ENCODE measurements around the gene INTS13. TPM values are rescaled to one million over a fixed set of nuclear protein-coding genes. Genes with fewer than 3 reads are reported as not detected.
"Not testable (repeated sequence)": the region's sequence is repeated elsewhere in the genome, so short reads cannot be mapped to it uniquely, and the experiment has no call there.

Gene INTS13
- total RNA-seq, 1 experiment from 2014 or later: 44.9 TPM

DNA sequence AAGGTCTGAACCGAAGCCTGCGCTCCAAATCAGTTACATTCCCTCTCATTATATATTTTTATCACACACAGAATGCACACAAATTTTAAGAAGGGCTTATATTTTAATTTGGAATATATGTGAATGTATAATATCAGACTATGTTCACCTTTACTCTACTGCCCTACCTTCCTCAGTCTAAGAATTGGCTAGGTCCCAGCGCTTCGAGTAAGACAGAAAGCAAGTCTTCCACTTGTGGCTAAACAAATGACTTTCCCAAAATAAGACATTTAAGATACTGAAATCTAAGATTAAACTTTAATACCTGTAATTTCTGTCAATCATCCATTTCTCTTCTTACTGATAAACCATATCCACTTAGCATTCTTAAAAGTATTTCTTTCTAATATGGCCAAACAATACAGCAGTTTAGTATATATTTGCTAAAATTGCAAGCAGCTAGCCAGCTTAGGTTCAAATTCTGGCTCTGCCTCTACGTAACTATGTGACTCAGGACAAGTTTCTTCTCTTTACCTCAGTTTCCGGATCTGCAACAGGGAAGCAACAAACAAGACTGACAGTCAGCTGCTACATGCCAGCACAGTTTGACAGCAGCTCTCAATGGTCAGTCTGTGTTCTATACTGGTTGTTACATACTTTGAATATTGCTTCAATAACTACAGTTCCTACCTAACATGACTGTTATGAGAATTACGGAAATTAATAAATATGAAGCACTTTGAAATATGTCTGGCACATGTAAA is 2.0 kb downstream of the INTS13 start:
- DNase-seq (ENCODE audit: low spot score): no peak

- DNase-seq (ENCODE audit: low spot score): no peak
These were observed 8.2 kb downstream of the INTS13 start for GRCh38 chr12:26929590-26929989.

DNA sequence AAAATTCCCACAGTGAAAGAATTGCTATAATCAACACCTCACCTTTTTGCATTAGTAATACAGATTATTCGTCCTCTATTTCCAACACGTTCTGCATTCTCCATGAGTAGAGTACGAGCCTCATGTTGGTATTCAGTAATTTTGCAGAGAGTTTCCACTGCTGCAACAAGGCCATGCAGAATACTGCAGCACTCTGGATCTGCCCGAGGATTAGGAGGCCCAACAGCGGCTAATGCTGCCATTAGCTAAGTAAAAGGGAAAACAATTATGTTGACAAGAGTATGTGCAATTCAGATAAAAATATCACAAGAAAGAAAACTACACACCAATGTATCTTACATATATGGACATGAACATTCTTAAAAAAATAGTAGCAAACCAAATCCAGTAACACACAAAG is 9.1 kb downstream of the INTS13 start:
- no peak for DNase-seq (ENCODE audit: low spot score)

DNA sequence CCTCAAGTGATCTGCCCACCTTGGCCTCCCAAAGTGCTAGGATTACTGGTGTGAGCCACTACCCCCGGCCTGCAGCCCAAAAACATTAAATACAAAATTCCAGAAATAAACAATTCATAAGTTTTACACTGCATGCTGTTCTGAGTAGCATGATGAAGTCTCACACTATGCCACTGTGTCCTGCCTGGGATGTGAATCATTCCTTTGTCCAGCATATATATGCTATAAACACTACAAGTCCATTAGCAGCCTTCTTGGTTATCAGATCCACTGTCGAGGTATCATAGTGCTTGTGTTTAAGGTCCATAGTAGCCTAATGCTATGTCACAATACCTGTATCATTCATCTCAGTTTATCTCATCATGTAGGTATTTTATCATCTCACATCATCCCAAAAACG is 15.9 kb downstream of the INTS13 start:
- no peak for DNase-seq (ENCODE audit: low spot score)

DNA sequence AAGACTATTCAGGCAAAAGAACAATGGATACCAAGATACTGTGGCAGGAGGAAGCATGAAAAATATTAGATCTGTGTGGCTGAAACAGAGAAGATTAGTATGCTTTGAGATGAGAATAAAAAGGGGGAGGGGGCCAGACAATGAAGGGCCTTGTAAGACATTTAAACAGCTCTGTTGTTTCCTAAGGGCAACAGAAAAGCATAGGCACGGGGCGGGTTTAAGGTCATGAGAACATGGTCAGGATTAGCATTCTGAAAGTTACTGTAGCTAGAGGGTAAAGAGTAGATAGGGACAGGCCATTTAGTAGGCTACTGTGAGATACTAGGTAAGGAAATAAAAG is 18.6 kb downstream of the INTS13 start:
- no peak for DNase-seq (ENCODE audit: low spot score)

DNA sequence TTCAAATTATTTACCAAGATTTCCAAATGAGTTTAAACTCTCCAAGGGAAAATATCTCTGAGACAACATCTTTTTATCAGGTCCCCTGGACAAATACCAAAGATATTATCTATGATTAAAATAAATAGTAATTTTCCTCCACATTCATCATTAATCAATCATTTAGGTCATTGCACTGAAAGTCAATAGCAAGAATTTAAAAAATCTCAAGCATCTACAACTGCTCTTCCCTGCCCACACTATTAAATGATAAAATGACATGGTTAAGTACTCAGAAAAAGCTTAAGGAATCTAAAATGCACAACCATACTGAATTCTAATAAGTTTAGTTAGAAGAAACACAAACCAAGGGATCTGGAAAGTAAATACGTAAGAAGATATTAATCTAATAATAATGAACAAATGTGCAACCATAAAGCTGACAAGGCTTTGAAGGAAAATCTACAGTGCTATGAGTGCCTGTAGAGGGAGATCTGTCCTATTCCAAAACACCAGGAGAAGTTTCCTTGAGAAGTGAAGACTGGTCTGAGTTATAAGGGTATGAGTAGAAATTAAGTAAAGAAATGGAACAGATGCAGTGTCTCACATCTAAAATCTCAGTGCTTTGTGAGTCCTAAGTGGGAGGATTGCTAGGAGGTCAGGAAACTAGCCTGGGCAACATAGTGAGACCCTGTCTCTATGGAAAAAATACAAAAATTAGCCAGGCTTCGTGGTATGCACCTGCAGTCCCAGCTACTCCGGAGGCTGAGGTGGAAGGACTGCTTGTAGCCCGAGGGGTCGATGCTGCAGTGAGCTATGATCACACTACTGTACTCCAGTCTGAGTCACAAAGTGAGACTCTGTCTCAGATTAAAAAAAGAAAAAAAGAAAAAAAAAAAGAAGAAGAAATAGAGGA is 19.2 kb downstream of the INTS13 start:
- no peak for DNase-seq (ENCODE audit: low spot score)

DNA sequence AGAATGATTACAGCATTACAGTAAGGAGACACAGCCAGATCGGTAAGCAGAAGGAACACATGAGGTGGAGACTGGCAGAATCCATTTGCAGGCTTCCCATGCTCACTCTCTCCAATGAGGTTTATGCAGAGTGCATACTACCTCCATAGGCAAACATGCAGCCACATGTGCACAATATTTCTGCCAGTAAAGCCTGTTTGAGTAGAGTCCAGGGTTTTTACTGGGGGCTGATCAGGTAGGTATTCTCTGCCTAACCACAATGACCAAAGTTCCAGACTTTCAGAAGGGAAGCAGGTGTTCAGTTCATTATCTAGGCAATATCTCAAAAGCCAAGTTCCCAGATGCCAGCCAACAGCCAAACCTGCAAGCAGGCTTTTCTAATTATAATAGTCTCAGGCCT is 31.1 kb downstream of the INTS13 start:
- DNase-seq (ENCODE audit: low spot score): no peak

GRCh38 chr12:26906024-26906423 is 31.8 kb downstream of the INTS13 start:
- DNase-seq (ENCODE audit: low spot score): no peak

- not testable (repeated sequence) for DNase-seq (ENCODE audit: low spot score)
These were observed 34.4 kb downstream of the INTS13 start for GRCh38 chr12:26903396-26903795.

- DNase-seq (ENCODE audit: low spot score): no peak
These were observed 40.9 kb downstream of the INTS13 start for GRCh38 chr12:26896913-26897312.

- no peak for DNase-seq (ENCODE audit: low spot score)
These were observed 42.1 kb downstream of the INTS13 start for GRCh38 chr12:26895672-26896071.

DNA sequence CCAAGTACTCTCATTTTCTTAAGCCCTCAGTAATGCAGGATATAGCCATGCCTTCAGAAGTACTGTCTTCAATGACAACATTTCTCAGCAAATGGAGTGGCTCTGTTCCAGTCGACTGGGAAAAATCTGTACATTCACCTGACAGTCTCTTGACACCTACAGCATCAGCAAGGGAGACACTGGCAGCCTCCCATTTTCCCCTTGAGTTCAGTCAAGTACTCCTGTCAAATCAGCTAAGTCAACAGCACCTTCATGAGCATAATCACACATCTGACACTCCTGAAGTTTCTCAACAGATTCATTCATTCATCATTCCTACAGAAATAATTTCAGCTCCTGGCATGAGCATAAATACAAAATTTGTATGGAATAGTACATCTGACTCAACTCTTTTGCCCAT is 46.1 kb downstream of the INTS13 start:
- no peak for DNase-seq (ENCODE audit: low spot score)

- no peak for DNase-seq (ENCODE audit: low spot score)
These were observed 47.0 kb downstream of the INTS13 start for GRCh38 chr12:26890784-26891183.

DNA sequence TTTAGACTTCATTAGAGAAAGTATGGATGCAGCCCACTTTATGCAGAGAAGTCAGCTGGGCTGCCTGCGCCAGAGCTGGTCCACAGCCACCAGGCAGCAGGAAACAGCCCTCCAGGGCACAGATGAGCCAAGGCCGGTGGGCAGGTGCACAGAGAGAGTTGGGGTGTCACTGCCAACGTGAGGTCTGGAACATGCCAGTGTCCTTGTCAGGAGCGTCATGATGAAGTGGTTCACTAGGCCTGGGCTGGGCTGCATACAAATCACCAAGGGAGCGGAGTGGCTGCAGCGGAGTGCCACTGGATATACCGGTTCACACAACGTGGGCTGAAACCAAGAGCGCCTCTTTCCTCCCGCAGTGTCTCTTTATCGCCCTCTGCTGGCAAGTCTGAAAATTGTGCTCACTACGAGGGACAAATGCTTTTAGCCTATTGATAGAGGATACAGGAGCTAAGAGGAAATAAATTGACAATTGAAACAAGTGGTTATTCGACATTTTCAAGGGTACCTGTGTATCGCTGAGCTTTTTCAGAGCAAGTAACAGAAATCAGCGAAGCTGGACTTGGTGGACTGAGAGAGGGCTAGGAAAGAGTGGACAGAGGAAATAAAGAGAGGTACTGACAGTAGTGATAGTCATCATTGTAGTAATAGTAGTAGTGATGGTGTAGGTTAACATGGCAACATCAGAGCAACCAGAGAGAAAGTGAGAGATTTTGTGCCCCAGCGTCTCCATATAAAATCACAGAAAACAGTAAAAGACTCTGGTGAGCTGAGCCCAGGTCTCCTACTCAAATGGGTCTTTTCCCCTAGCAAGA is 52.8 kb downstream of the INTS13 start:
- DNase-seq (ENCODE audit: low spot score): peak; percentile 60

DNA sequence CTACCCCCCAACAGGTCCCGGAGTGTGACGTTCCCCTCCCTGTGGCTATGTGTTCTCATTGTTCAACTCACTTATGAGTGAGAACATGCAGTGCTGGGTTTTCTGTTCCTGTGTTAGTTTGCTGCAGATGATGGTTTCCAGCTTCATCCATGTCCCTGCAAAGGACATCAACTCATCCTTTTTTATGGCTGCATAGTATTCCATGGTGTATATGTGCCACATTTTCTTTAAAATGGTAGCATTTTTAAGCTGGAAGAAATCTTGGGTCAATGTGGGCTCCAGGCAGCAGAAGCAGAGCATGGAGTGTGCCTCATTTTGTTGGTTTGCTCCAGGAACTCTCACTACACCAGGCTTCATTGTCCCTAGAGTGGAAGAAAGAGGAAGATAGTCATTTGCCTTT is 57.2 kb downstream of the INTS13 start:
- no peak for DNase-seq (ENCODE audit: low spot score)

DNA sequence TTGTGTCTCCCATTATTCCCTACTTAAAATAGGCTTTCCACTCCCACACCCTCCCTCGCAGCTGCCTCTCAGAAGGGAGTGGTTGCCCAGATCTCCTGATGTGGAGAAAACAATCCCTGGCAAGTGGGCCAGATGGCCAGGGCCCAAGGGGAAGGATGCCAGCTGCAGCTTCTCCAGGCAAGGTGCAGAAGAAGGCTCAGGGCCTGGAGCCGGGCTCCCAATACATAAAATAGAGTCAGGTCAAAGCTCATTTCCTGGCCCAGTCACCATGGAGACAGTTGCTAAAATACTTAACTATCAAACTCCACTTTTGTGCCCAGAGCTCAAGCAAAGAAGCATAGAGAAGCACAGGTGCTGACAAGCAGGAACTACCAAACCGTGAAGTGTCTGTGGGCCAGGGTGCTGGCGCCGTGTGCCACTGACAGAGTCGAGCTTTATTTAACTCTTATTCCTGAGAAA is 59.1 kb downstream of the INTS13 start:
- DNase-seq (ENCODE audit: low spot score): no peak

DNA sequence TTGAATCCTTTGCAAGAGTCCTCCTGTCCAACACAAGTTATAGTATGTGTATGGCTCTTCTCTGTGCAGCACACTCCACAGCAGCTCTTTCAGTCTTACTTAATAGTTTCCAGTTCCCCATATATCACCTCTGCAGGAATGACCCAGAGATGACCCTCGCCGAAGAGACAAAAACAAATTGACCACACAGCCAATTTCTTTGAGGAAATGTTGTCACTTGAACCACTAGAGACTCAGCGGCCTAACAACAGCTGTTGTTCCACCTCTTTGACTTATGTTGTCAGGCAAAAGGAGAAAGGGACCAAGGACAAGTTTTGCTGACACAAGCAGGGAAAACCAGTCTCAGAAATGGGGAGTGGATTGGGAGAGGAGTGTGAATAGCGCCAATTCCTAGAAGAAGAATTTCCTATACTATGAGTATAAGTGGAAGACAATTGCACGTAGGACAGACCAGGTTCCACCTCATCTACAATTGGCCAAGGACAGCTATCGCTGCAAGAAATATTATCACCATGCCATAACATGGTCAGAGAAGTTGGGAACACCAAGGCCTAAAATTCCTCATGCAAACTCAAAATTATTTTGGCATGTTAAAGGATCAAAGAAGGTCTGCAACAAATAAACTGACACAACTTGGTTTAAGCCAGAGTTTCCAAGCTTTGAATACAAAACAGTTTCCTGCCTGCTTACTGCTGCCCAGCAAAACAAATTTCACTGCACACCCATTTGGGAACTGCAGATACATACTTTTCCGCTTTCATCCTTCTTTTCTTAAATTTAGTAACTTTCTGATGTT is 63.1 kb downstream of the INTS13 start:
- no peak for DNase-seq (ENCODE audit: low spot score)

GRCh38 chr12:26872625-26873024 is 65.2 kb downstream of the INTS13 start:
- no peak for DNase-seq (ENCODE audit: low spot score)

DNA sequence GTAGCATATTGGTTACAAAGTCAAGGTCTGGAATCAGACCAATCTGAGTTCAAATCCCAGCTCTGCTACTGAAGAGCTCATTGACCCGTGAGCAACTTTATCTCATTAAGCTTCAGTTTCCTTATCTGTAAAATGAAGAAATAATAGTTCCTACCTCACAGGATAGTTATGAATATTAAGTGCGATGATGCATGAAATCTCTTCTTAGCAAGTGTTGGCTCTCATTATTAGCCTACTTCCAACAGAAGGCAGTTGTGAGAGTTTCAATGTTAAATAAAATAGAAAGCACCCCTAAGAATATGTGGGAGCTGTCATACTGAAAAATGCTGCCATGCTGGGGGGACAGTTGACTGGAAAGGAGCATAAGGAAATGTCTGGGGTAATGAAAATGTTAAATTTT is 65.8 kb downstream of the INTS13 start:
- DNase-seq (ENCODE audit: low spot score): no peak

GRCh38 chr12:26870491-26871419 is 67.0 kb downstream of the INTS13 start:
- peak; percentile 46 for DNase-seq (ENCODE audit: low spot score)
